ENCODE measurements around the gene SLC37A2.
"Not testable (repeated sequence)": the region's sequence is repeated elsewhere in the genome, so short reads cannot be mapped to it uniquely, and the experiment has no call there.

SLC37A2 gene

GRCh38 chr11:125062931-125063428 is at the start of gene SLC37A2:
SLC37A2 (plus strand) TSS chr11:125063305; CDS start chr11:125063368, 63 bp downstream.
- peak; percentile 79 for DNase-seq

GRCh38 chr11:125016413-125016812 is 46.7 kb upstream of the SLC37A2 start:
- DNase-seq, result no peak

GRCh38 chr11:125020342-125020741 is 42.8 kb upstream of the SLC37A2 start:
- DNase-seq, result no peak

GRCh38 chr11:125022551-125022950 is 40.6 kb upstream of the SLC37A2 start:
- no peak for DNase-seq

- peak; percentile 59 for DNase-seq
These were observed 37.1 kb upstream of the SLC37A2 start for GRCh38 chr11:125025968-125026367.

GRCh38 chr11:125029431-125029830 is 33.7 kb upstream of the SLC37A2 start:
- DNase-seq, result not testable (repeated sequence)

- no peak for DNase-seq
These were observed 26.2 kb upstream of the SLC37A2 start for GRCh38 chr11:125036933-125037332.

GRCh38 chr11:125049164-125049792 is 13.8 kb upstream of the SLC37A2 start:
- no peak for DNase-seq

- no peak for DNase-seq
These were observed 11.1 kb upstream of the SLC37A2 start for GRCh38 chr11:125052047-125052446.

GRCh38 chr11:125053167-125053566 is 9.9 kb upstream of the SLC37A2 start:
- no peak for DNase-seq

GRCh38 chr11:125055107-125055715 is 7.9 kb upstream of the SLC37A2 start:
- no peak for DNase-seq

- not testable (repeated sequence) for DNase-seq
These were observed 7.0 kb upstream of the SLC37A2 start for GRCh38 chr11:125056111-125056510.

- no peak for DNase-seq
These were observed 6.0 kb upstream of the SLC37A2 start for GRCh38 chr11:125056931-125057692.

GRCh38 chr11:125057693-125058016 is 5.5 kb upstream of the SLC37A2 start:
- no peak for DNase-seq

- no peak for DNase-seq
These were observed 1.8 kb upstream of the SLC37A2 start for GRCh38 chr11:125061281-125061680.

GRCh38 chr11:125062218-125062930 is 731 bp upstream of the SLC37A2 start:
- DNase-seq, result peak; percentile 12

GRCh38 chr11:125063429-125064043 is 431 bp downstream of the SLC37A2 start:
- no peak for DNase-seq

- no peak for DNase-seq
These were observed 965 bp downstream of the SLC37A2 start for GRCh38 chr11:125064070-125064469.

- no peak for DNase-seq
These were observed 5.3 kb downstream of the SLC37A2 start for GRCh38 chr11:125068368-125068767.

- DNase-seq, result no peak
These were observed 5.9 kb downstream of the SLC37A2 start for GRCh38 chr11:125069008-125069407.

- DNase-seq, result no peak
These were observed 6.7 kb downstream of the SLC37A2 start for GRCh38 chr11:125069796-125070195.

GRCh38 chr11:125070699-125071254 is 7.7 kb downstream of the SLC37A2 start:
- peak; percentile 69 for DNase-seq
